Retinal pigment epithelial cell (primary cell): Measurements from ENCODE around the gene CCDC63.
"Not testable (repeated sequence)": the region's sequence is repeated elsewhere in the genome, so short reads cannot be mapped to it uniquely, and the experiment has no call there.

Source experiments
- DNase-seq: peaks from one replicate; pipeline ENCODE4 v3.0.0-alpha.2; 2010; ENCODE audit warnings: low read depth
- H3K4me3 ChIP-seq: 2 replicates; pipeline ENCODE4 v1.5.1; 2011; ENCODE audit warnings: mild to moderate bottlenecking, low read length, control low read depth, moderate library complexity
- TF ChIP-seq, protein P1 (sequence below): conservative IDR thresholded peaks from 2 replicates; pipeline ENCODE4 v1.5.1; 2011; ENCODE audit warnings: low read depth, low read length, control low read depth, inconsistent platforms

The CCDC63 gene

GRCh38 chr12:110940296-110940695 is 93.5 kb downstream of the CCDC63 start:
- TF ChIP-seq, protein P1, sequence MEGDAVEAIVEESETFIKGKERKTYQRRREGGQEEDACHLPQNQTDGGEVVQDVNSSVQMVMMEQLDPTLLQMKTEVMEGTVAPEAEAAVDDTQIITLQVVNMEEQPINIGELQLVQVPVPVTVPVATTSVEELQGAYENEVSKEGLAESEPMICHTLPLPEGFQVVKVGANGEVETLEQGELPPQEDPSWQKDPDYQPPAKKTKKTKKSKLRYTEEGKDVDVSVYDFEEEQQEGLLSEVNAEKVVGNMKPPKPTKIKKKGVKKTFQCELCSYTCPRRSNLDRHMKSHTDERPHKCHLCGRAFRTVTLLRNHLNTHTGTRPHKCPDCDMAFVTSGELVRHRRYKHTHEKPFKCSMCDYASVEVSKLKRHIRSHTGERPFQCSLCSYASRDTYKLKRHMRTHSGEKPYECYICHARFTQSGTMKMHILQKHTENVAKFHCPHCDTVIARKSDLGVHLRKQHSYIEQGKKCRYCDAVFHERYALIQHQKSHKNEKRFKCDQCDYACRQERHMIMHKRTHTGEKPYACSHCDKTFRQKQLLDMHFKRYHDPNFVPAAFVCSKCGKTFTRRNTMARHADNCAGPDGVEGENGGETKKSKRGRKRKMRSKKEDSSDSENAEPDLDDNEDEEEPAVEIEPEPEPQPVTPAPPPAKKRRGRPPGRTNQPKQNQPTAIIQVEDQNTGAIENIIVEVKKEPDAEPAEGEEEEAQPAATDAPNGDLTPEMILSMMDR, result no peak
- no peak for DNase-seq
- no peak overlapping the region for H3K4me3 ChIP-seq

- DNase-seq, result no peak
- no peak overlapping the region for H3K4me3 ChIP-seq
- TF ChIP-seq, protein P1, result no peak
Observed at GRCh38 chr12:110940933-110941332, 94.1 kb downstream of the CCDC63 start.

DNA sequence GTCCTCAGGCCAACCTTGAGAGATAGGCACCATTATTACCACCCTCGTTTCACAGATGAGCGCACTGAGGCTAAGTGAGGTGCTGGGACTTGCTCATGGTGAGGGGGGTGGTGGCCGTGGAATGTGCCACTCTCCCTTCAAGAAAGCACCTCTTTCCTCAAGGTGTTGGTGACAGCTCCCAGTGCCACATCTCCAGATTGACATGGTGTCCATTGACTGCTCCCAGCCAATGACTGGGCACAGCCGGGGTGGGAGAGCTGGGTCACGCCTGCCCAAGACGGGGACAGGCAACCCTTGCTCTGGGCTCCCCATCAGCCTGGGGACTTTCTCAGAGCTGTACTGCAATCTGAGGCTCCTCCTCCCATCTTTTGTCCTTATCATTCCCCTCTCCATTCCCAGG is 94.6 kb downstream of the CCDC63 start:
- no peak overlapping the region for H3K4me3 ChIP-seq
- TF ChIP-seq, protein P1, result no peak
- DNase-seq, result no peak

- DNase-seq, result no peak
- TF ChIP-seq, protein P1, result no peak
- H3K4me3 ChIP-seq, result no peak overlapping the region
Observed at GRCh38 chr12:110943373-110943772, 96.6 kb downstream of the CCDC63 start.

GRCh38 chr12:110948041-110948440 is 101.3 kb downstream of the CCDC63 start:
- no peak for DNase-seq
- H3K4me3 ChIP-seq, result no peak overlapping the region
- TF ChIP-seq, protein P1, result no peak

GRCh38 chr12:110950466-110950865 is 103.7 kb downstream of the CCDC63 start:
- not testable (repeated sequence) for H3K4me3 ChIP-seq, DNase-seq

DNA sequence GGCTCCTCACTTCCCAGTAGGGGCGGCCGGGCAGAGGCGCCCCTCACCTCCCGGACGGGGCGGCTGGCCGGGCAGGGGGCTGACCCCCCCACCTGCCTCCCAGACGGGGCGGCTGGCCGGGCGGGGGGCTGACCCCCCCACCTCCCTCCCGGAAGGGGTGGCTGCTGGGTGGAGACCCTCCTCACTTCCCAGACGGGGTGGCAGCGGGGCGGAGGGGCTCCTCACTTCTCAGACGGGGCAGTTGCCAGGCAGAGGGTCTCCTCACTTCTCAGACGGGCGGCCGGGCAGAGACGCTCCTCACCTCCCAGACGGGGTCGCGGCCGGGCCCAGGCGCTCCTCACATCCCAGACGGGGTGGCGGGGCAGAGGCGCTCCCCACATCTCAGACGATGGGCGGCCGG is 104.1 kb downstream of the CCDC63 start:
- not testable (repeated sequence) for H3K4me3 ChIP-seq

More for the DNA sequence above, 104.1 kb downstream of the CCDC63 start:
- not testable (repeated sequence) for DNase-seq
